Heart left ventricle (tissue), 16 donors: ENCODE results near the gene FXYD3. TPM values are rescaled to one million over a fixed set of nuclear protein-coding genes. Genes with fewer than 3 reads are reported as not detected.

Experiments
- ATAC-seq, 4 donors: fragments of 200-7000 bp; cut with Tn5 transposase; one replicate each; pipeline ENCODE4 v1.9.1; 2020 to 2022; ENCODE audit warnings: moderate library complexity in 4 of 4, mild to moderate bottlenecking in 3 of 4, moderate number of reproducible peaks in 1 of 4
- DNase-seq, 5 donors: peaks; one replicate each; pipeline ENCODE4 v3.0.0-alpha.2; 2020
- H3K27ac ChIP-seq, 12 donors: fragments of 200-600 bp; sonication (generic) in 4 of 12; one replicate each; pipeline versions ENCODE4 v1.5.0 to v1.8.0; 2016 to 2022; ENCODE audit warnings: mild to moderate bottlenecking in 2 of 12
- H3K27me3 ChIP-seq, 9 donors: fragments of 200-600 bp; sonication (generic) in 2 of 9; one replicate each; pipeline versions ENCODE4 v1.5.1 to v1.8.0; 2016 to 2022; ENCODE audit warnings: mild to moderate bottlenecking in 3 of 9
- H3K36me3 ChIP-seq, 9 donors: fragments of 200-600 bp; sonication (generic) in 2 of 9; one replicate each; pipeline versions ENCODE4 v1.5.0 to v1.8.0; 2018 to 2022; ENCODE audit warnings: mild to moderate bottlenecking in 2 of 9
- H3K4me1 ChIP-seq, 12 donors: fragments of 200-600 bp; sonication (generic) in 4 of 12; one replicate each; pipeline versions ENCODE4 v1.5.0 to v1.8.0; 2016 to 2022; ENCODE audit warnings: mild to moderate bottlenecking in 3 of 12
- H3K4me3 ChIP-seq, 12 donors: fragments of 200-600 bp; sonication (generic) in 4 of 12; one replicate each; pipeline versions ENCODE4 v1.5.0 to v1.8.0; 2017 to 2022; ENCODE audit warnings: mild to moderate bottlenecking in 9 of 12, moderate library complexity in 4 of 12
- H3K9me3 ChIP-seq, 12 donors: fragments of 200-600 bp; sonication (generic) in 4 of 12; one replicate each; pipeline versions ENCODE4 v1.5.0 to v1.8.0; 2016 to 2022; ENCODE audit warnings: mild to moderate bottlenecking in 1 of 12
- CTCF ChIP-seq, 12 donors: fragments of 200-600 bp; sonication (generic) in 4 of 12; IDR thresholded peaks; one replicate each; pipeline versions ENCODE4 v1.5.0 to v1.8.0; 2018 to 2022; ENCODE audit warnings: antibody characterized with exemption in 12 of 12, mild to moderate bottlenecking in 5 of 12
- POLR2A ChIP-seq, 2 donors: fragments of 450-650 bp; IDR thresholded peaks; one replicate each; pipeline ENCODE4 v1.6.1; 2017; ENCODE audit warnings: antibody characterized with exemption in 2 of 2, mild to moderate bottlenecking in 2 of 2, moderate library complexity in 2 of 2
- WGBS, 4 donors: extraction: QIAGEN DNeasy Blood & Tissue Kit in 2 of 4; methylation state at CpG; one replicate each; pipeline versions ENCODE4 v1.1.5 to v1.1.7; 2013 to 2018; 5-methylcytosine and 5-hydroxymethylcytosine counted together
- intact Hi-C, 10 donors: fragments of 100-400 bp; cut with DNase I; formaldehyde crosslinking; loops; one replicate each; pipeline versions ENCODE4 v1.11.1 to v1.14.2; 2022
- polyA plus RNA-seq, 2 donors: library from polyadenylated mRNA; stranded (reverse); fragments of 200-250 nt; gene quantifications; one replicate each; pipeline ENCODE4 v1.2.3, GENCODE V29; 2013
- total RNA-seq, 9 donors: library from RNA; depleted of rRNA in 2 of 9; stranded (reverse); fragments of >200 nt in 2 of 9; fragmentation: NEBNext Ultra II Directional in 3 of 9; extraction: Animal tissue kit (Norgen Biotek cat#: 25700) in 3 of 9; gene quantifications; one replicate each; pipeline versions ENCODE4 v1.1.0 to v1.2.4, GENCODE V29; 2016 to 2023
- donor health status: ischemic (EF 13 %, LVEDD 7.1; RV severe dilation, severe dysfunction).
- donor health status: healthy with polysubstance abuse.
- donor health status: DM: no; HTN: yes; CAD: no.
- donor health status: DM: no; HTN: no; CAD: no.
- donor health status: ischemic (EF 25% LVEDD 6.9; RV normal size, moderate dysfunction).
- donor health status: ischemic (EF 25% LVEDD 5.7; RV mildly dilated, moderate dysfunction).
- donor health status: healthy.
- donor health status: DM: yes; HTN: yes; CAD: no.
- donor health status: ischemic (EF 35%, LVEDD 5.7; RV mildly dilated, moderate dysfunction).
- donor health status: nonischemic (EF 11% LVEDD 7.7; RV severe dilation, severe dysfunction).
- donor health status: DM: yes; HTN: yes; CAD: no.
- donor health status: PGD.
- donor health status: ischemic (EF 29% LVEDD 5.4; RV normal size, mild dysfunction).
- donor health status: nonischemic (EF 23%, LVEDD 6.1; RV moderate dilation, normal function).

Gene FXYD3
- total and polyA plus RNA-seq, 11 donors: 0.37 to 2.5 (median 0.93) TPM; not detected in 3

GRCh38 chr19:35165200-35166058 is 49.8 kb downstream of the FXYD3 start:
- Histone ChIP-seq H3K4me3 (no peak overlapping the region), H3K9me3 (peaks cover 0 to 47% (median 21%) of the 10 kb centered on the region in 12 donors), H3K4me1 (peaks cover 0 to 16% (median 0%) of the 10 kb centered on the region in 12 donors), H3K27ac (no peak overlapping the region), H3K36me3 (peaks cover 0 to 91% (median 49%) of the 10 kb centered on the region in 9 donors), H3K27me3 (no peaks in the 10 kb centered on the region)
- ATAC-seq (no peak), DNase-seq (no peak)
- 63 to 74% (median 69%) methylated on average over 5 of the region's 5 CpGs for WGBS, 4 donors
- TF ChIP-seq CTCF (IDR thresholded peaks at IDR 0.05) (no peak), POLR2A (IDR thresholded peaks at IDR 0.05) (no peak)
- intact Hi-C loops: no loop called here

- H3K9me3 ChIP-seq: peaks cover 0 to 47% (median 21%) of the 10 kb centered on the region in 12 donors
- H3K27me3 ChIP-seq: no peaks in the 10 kb centered on the region
- ATAC-seq (no peak), DNase-seq (no peak)
- H3K27ac ChIP-seq: peak overlapping the region in 2 of 12 donors; percentile 26 to 81
- TF ChIP-seq CTCF (IDR thresholded peaks at IDR 0.05): no peak
- TF ChIP-seq POLR2A (IDR thresholded peaks at IDR 0.05): no peak
- peaks cover 0 to 18% (median 0%) of the 10 kb centered on the region in 12 donors for H3K4me1 ChIP-seq
- no peak overlapping the region for H3K4me3 ChIP-seq
- H3K36me3 ChIP-seq: peaks cover 0 to 86% (median 44%) of the 10 kb centered on the region in 9 donors
- intact Hi-C loops: no loop called here
- WGBS, 4 donors: 91 to 96% (median 93%) methylated on average over 7 of the region's 7 CpGs
These were observed 50.8 kb downstream of the FXYD3 start for GRCh38 chr19:35166100-35167063.

GRCh38 chr19:35167251-35168119 is 51.9 kb downstream of the FXYD3 start:
- 83 to 89% (median 86%) methylated on average over 5 of the region's 5 CpGs for WGBS, 4 donors
- Histone ChIP-seq H3K27me3 (no peaks in the 10 kb centered on the region), H3K27ac (peak overlapping the region in 2 of 12 donors; percentile 26 to 81), H3K9me3 (peaks cover 0 to 40% (median 17%) of the 10 kb centered on the region in 12 donors), H3K4me3 (no peak overlapping the region), H3K4me1 (peaks cover 0 to 26% (median 0%) of the 10 kb centered on the region in 12 donors), H3K36me3 (peaks cover 0 to 75% (median 36%) of the 10 kb centered on the region in 9 donors)
- TF ChIP-seq CTCF (IDR thresholded peaks at IDR 0.05): no peak
- TF ChIP-seq POLR2A (IDR thresholded peaks at IDR 0.05): no peak
- ATAC-seq: no peak
- peak in 1 of 5 donors; percentile 8 for DNase-seq
- intact Hi-C loops: no loop called here
